Colonic mucosa (tissue), 4 donors: ENCODE results near the gene RAD9B. TPM values are rescaled to one million over a fixed set of nuclear protein-coding genes. Genes with fewer than 3 reads are reported as not detected.

ENCODE experiments used
- DNase-seq: peaks from one replicate; pipeline ENCODE4 v3.0.0-alpha.2; 2020
- H3K27ac ChIP-seq: fragments of 200-600 bp; one replicate; pipeline ENCODE4 v1.8.0; 2021
- H3K27me3 ChIP-seq: fragments of 200-600 bp; one replicate; pipeline ENCODE4 v1.8.0; 2021
- H3K36me3 ChIP-seq: fragments of 200-600 bp; one replicate; pipeline ENCODE4 v1.8.0; 2021
- H3K4me1 ChIP-seq: fragments of 200-600 bp; one replicate; pipeline ENCODE4 v1.8.0; 2021; ENCODE audit warnings: mild to moderate bottlenecking
- H3K4me3 ChIP-seq: fragments of 200-600 bp; one replicate; pipeline ENCODE4 v1.8.0; 2021
- H3K9ac ChIP-seq, 2 donors: one replicate each; pipeline ENCODE4 v1.7.0; 2013; ENCODE audit warnings: control low read depth in 2 of 2, low read depth in 2 of 2, low read length in 2 of 2
- H3K9me3 ChIP-seq: fragments of 200-600 bp; one replicate; pipeline ENCODE4 v1.8.0; 2021
- CTCF ChIP-seq: fragments of 200-600 bp; IDR thresholded peaks from one replicate; pipeline ENCODE4 v1.8.0; 2022; ENCODE audit warnings: antibody characterized with exemption, mild to moderate bottlenecking
- intact Hi-C: fragments of 100-400 bp; cut with DNase I; formaldehyde crosslinking; loops from one replicate; pipeline ENCODE4 v1.14.1; 2022
- total RNA-seq, 2 donors: library from RNA; stranded (reverse); fragmentation: NEBNext Ultra II Directional in 1 of 2; extraction: Animal tissue kit (Norgen Biotek cat#: 25700) in 1 of 2; gene quantifications; one replicate each; pipeline ENCODE4 v1.2.1, GENCODE V29; 2021
- donor health status: healthy.
- donor health status: DM: no; HTN: no; CAD: no.
- donor health status: DM: no; HTN: no; CAD: no.

RAD9B gene
- total RNA-seq, 2 donors from 2014 or later = 0.19 to 0.69 TPM

GRCh38 chr12:110466791-110467190 lies 35.3 kb upstream of the RAD9B start:
- Histone ChIP-seq H3K4me3 (no peak overlapping the region), H3K27ac (no peak overlapping the region), H3K9me3 (no peaks in the 10 kb centered on the region), H3K36me3 (no peaks in the 10 kb centered on the region), H3K9ac (peak overlapping the region; percentile 12 to 50), H3K27me3 (no peaks in the 10 kb centered on the region), H3K4me1 (peaks cover 7% of the 10 kb centered on the region)
- intact Hi-C loops = loop anchor here (5.0 to 10.0 kb wide), 2 partner anchors 136 to 358 kb away; no protein-coding TSS in a partner anchor
- DNase-seq = no peak
- TF ChIP-seq CTCF = no peak

- H3K27me3 ChIP-seq = no peaks in the 10 kb centered on the region
- H3K4me1 ChIP-seq = peaks cover 7% of the 10 kb centered on the region
- no peak for TF ChIP-seq CTCF
- peak overlapping the region; percentile 68 for H3K4me3 ChIP-seq
- intact Hi-C loops = loop anchor here (5.0 to 10.0 kb wide), 2 partner anchors 134 to 357 kb away; no protein-coding TSS in a partner anchor
- H3K9me3 ChIP-seq = no peaks in the 10 kb centered on the region
- peak overlapping the region; percentile 70 to 83 for H3K9ac ChIP-seq
- H3K36me3 ChIP-seq = no peaks in the 10 kb centered on the region
- DNase-seq = no peak
- H3K27ac ChIP-seq = peak overlapping the region; percentile 84
These were observed 34.3 kb upstream of the RAD9B start for GRCh38 chr12:110467847-110468213.

GRCh38 chr12:110468214-110469048 lies 33.7 kb upstream of the RAD9B start, which contains the start of the genes FAM216A and GPN3:
Gene FAM216A, plus strand, starts transcription at chr12:110468845. Its CDS starts 31 bp downstream, at chr12:110468876.
Gene GPN3, minus strand, starts transcription at chr12:110468257. Its CDS starts 54 bp downstream, at chr12:110468203.
- no peak for TF ChIP-seq CTCF
- Histone ChIP-seq H3K9me3 (no peaks in the 10 kb centered on the region), H3K9ac (peak within 1 kb of the TSS; percentile 83 to 90), H3K27me3 (no peaks in the 10 kb centered on the region), H3K27ac (peak within 1 kb of the TSS; percentile 84), H3K36me3 (no peaks in the 10 kb centered on the region), H3K4me1 (peaks cover 7% of the 10 kb centered on the region), H3K4me3 (peak within 1 kb of the TSS; percentile 68)
- DNase-seq = peak; percentile 99
- intact Hi-C loops = loop anchor here (5.0 to 10.0 kb wide), 2 partner anchors 134 to 356 kb away; no protein-coding TSS in a partner anchor

- DNase-seq = no peak
- Histone ChIP-seq H3K4me3 (no peak overlapping the region), H3K9ac (no peak overlapping the region), H3K27me3 (no peaks in the 10 kb centered on the region), H3K36me3 (no peaks in the 10 kb centered on the region), H3K9me3 (no peaks in the 10 kb centered on the region), H3K27ac (no peak overlapping the region), H3K4me1 (no peaks in the 10 kb centered on the region)
- intact Hi-C loops = no loop called here
- no peak for TF ChIP-seq CTCF
These were observed 26.7 kb upstream of the RAD9B start for GRCh38 chr12:110475426-110475825.

- no peak for TF ChIP-seq CTCF
- Histone ChIP-seq H3K9me3 (no peaks in the 10 kb centered on the region), H3K27ac (no peak overlapping the region), H3K9ac (no peak overlapping the region), H3K27me3 (no peaks in the 10 kb centered on the region), H3K36me3 (peaks cover 4% of the 10 kb centered on the region), H3K4me1 (peaks cover 9% of the 10 kb centered on the region), H3K4me3 (no peak overlapping the region)
- intact Hi-C loops = no loop called here
- DNase-seq = no peak
These were observed 3.0 kb upstream of the RAD9B start for GRCh38 chr12:110498984-110499706.
